GM21447 (cell line): Measurements from ENCODE around the gene OASL.

Source experiments
- ATAC-seq: cut with Tn5 transposase; IDR thresholded peaks from one replicate; pipeline ENCODE4 v1.9.1; 2021; ENCODE audit not compliant: unreplicated experiment

The OASL gene

DNA sequence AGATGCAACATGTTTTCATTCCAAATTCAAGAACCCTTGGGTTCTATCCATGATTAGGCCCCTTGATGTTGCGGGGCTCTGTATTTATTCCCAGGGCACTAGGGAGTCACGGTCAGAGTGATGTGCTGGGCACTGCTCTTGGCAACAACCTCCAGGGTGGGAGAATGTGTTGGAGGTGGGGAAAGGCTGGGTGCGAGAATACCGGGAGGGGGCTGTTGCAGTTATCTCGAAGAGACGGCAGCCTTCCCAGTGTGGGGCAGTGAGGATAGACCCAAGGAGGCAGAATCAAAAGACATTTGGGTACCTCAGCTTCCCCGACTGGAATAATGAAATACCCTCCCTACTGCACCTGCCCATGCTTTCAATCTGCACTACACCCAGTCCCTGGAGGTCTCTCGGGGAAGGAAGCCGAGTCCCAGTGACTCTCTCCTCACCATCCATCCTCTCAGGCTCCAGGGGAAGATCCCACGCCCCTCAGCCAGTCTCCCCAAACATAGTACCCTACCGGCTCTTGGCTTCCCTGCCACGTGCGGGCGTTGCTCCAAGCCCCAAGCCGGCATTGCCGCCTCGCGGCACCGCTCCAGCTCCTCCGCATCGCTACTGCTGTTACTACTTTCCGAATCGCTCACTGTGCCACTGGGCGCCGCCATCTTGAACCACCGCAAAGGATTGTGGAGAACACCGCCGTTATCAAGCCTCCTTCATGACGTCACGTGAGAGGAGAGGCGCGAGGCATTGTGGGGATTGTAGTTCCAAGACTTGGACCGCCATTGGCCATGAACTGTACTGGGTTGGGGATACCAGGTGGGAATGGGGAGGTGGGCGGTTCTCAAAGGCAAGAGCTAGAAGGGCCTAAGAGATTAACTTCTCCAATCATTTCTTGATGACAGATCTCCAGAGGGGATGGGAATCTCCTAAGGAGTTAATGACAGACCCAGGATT is 22.9 kb downstream of the OASL start, which contains the start of gene C12orf43:
Gene C12orf43, minus strand, starts transcription at position 663 of the 942 bp plus-strand sequence. Its CDS starts 13 bp downstream, at position 650.
- peak; percentile 97 for ATAC-seq

DNA sequence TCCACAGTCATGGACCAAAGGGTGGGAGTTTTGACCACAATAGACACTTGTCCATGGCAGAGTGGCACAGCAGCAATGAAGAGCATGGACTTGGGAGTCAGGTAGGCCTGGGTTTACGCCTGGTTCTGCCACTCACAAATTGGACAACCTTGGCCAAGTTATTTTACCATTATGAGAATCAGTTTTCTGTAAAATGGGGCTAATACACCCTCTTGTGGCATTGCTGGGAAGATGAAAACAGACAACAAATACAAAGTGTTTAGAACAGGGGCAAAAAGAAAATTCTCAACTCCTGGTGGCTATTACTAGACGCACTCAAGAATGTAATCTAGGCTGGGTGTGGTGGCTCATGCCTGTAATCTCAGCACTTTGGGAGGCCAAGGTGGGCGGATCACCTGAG is 25.3 kb downstream of the OASL start:
- ATAC-seq: no peak

DNA sequence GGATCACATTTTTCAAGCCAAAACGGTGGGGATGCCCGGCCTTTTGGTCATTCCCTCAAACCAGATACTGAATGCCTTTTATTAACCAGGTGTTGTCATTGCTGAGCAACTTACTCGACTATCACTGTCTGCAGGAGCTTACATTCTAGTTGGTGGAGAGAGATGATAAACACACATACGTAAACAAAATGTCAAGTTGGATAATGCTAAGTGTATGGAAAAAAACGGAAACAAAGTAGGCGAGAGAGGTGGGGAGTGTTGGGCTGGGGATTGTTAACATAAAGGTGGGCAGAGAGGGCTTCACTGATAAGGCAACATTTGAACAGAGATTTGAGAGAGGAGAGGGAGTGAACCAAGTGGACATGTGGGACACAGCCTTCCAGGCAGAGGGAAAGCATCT is 27.2 kb downstream of the OASL start:
- ATAC-seq: no peak

DNA sequence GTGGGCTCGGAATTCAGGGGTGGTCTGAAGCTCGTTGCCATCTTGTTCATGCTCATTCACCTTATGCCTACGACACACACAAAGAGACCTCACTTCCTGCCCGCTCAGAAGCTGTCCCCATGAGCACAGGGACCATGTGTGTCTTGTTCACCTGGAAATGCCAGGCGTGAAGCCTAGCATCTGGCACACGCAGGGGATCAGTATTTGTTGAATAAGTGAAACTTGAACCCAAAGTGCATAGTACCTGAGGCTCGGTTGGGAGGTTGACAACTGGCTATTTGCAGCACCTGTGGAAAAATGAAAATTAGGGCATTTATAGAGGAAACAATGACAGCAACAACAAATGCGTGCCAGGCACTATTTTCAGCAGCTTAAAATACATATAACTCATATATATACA is 28.2 kb downstream of the OASL start:
- no peak for ATAC-seq

DNA sequence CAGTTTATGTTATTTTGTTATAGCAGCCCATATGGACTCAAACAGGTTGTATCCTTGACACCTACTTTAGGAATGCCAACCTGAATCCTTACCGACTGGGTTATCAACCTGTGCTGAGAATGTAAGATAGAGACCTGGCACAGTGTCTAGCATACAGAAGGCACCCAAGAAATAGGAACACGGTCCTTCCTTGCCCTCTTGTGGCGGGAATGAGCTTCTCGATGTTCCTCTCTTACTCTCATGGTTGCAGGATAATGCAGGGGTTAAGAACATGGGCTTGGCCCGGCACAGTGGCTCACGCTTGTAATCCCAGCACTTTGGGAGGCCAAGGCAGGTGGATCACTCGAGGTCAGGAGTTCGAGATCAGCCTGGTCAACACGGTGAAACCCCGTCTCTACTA is 29.3 kb downstream of the OASL start:
- no peak for ATAC-seq

DNA sequence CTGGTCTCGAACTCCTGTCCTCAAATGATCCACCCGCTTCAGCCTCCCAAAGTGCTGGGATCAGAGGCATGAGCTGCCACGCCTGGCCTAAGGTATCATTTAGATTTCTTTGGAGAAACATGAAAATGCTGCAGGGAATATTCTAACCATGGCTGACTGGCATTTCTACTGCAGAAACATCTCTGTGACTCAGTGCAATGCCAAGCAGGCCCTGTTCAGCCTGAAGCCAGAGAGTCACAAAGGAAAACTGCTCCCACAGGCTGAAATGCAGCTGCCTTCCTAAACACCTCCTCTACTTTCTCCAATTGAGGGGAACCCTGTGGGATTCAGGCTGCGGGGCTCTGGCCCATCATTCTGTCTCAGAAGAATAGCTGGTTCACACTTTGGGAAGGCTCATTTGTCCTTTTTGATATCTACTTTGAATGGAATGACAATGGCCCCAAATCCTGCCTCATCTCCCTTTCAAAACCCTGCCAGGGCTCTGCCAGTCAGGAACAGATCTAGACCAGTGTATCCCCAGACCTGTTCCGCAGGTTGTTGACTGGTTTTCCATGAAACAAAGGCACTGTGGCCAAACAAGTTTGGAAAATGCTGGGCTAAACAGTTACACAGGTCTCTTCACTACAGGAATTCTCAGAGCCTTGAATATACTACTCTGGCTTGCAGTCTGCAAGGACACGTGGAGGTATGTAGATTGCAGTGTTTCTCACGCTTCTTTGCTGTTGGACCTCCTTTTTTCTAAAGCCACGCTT is 30.5 kb downstream of the OASL start:
- ATAC-seq: no peak

DNA sequence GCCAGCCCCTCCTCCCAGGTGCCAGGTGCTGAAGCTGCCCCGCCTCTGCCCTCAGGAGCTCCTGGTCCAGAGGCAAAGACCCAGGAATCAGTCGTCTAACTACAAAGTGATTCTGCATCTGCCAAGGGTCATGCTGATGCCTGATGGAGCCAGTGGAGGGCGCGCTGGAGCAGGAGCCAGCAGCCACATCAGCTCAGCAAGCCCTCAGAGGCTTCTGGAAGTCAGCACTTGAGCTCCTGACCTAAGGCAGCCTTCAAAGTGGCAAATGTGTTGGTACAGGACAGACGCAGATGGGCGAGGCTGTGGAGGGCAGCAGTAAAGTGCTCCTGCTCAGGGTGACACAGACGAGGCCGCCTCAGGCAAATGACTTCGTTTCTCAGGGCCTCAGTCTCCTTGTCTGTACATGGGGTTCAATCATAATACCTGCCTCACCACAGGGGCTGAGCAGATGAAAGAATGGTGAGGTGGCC is 33.7 kb downstream of the OASL start:
- no peak for ATAC-seq

DNA sequence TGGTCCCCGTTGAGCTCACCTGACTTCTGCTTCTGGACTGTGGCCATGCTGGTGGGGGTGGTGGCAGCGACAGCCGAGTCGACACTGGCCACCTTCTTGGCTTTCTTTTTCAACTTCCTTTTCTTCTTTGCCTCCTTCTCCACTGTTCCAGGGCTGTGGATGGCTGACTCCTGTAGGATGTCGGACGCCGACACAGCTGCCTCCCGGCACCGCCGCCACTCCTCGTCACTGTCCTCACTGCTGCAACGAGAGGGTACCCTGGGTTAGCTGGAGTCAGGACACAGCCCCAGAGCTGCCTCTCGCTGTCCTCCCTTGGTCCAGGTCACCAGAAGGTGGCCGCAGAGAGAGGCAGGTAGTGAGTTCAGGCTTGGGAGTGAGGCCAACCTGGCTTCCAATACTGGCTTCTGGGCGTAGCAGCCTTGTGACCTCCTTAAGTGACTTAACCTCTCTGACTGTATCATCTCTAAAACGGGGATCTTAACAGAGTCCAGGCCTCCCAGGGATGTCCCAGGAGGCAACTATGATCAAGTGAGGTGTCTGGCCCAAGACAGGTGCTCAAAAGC is 34.7 kb downstream of the OASL start:
- no peak for ATAC-seq

DNA sequence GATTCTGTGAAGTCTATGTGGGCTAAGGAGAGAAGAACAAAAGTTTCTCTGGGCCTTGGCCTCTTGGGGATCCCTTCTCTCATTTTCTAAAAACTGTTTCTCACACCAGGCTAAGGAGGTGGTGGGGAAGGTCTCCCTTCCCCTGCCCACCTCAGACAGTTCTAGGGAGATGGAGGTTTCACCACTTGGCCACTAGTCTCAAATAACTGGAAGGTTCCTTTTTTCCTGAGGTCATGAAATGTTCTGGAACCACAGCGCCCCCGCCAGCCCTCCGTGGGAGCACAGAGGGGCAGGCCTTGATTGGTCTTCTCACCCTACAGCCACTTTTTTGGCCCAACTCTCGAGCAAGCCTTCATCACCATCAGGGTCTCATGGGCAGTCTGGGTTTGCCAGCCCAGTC is 35.4 kb downstream of the OASL start:
- no peak for ATAC-seq

DNA sequence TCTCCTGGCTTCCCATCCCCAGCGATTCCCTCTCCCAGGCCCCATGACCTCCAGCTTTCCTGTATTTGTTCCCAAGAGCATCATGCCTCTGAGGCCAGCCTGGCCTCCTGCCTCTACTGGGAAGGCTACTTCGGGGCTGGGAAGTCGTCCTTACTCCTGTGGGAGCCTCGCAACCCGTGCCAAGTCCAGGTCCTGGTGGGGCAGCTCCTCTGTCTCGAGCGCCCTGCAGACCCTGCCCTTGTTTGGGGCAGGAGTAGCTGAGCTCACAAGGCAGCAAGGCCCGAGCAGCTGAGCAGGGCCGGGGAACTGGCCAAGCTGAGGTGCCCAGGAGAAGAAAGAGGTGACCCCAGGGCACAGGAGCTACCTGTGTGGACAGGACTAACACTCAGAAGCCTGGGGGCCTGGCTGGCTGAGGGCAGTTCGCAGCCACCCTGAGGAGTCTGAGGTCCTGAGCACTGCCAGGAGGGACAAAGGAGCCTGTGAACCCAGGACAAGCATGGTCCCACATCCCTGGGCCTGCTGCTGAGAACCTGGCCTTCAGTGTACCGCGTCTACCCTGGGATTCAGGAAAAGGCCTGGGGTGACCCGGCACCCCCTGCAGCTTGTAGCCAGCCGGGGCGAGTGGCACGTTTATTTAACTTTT is 37.1 kb downstream of the OASL start:
- no peak for ATAC-seq

DNA sequence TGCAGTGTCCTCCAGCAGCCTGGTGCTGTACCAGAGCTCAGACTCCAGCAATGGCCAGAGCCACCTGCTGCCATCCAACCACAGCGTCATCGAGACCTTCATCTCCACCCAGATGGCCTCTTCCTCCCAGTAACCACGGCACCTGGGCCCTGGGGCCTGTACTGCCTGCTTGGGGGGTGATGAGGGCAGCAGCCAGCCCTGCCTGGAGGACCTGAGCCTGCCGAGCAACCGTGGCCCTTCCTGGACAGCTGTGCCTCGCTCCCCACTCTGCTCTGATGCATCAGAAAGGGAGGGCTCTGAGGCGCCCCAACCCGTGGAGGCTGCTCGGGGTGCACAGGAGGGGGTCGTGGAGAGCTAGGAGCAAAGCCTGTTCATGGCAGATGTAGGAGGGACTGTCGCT is 38.0 kb downstream of the OASL start:
- no peak for ATAC-seq

DNA sequence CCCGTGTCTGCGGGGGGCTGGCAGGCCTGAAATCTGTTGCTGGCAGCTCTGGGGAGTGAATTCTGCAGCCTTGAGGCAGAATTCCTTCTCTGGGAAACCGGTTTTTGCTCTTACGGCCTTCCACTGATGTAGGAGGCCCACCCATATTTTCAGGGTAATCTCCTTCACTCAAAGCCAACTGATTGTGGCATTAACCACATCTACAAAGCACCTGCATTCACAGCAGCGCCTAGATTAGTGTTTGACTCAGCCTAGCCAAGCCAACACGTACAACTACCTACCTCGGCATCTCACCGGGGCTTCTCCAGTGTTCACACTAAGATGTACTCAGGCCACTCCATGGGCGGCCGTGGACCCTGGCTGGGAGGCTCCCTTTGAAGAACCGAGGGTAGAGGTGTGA is 38.5 kb downstream of the OASL start:
- ATAC-seq: no peak

DNA sequence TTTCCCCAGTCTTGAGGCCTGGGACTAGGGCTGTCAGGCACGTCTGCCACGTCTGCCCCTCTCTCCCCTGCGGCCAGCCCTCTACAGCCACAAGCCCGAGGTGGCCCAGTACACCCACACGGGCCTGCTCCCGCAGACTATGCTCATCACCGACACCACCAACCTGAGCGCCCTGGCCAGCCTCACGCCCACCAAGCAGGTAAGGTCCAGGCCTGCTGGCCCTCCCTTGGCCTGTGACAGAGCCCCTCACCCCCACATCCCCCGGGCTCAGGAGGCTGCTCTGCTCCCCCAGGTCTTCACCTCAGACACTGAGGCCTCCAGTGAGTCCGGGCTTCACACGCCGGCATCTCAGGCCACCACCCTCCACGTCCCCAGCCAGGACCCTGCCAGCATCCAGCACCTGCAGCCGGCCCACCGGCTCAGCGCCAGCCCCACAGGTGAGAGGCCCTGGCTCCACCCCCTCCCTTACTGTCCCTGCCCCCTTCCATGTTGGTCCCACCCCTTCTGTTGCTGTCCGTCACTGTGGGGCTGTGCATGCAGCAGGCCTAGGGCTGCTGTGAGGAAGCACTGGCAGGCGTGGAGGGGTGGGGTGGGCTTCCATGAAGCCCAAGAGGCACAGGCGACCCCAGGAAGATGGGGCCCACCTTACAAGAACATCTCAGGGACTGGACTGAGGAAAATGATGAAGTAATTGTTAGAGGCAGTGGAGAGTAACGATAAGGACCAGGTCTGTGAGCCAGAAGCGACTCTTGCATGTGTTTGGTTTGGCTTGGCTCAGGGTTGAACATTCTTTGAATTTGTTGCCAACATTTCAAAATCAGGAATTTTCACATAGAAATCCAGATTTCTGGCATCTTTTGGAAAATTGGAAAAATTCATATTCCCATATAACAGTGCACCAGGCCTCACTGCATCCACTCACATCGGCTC is 39.6 kb downstream of the OASL start:
- no peak for ATAC-seq

DNA sequence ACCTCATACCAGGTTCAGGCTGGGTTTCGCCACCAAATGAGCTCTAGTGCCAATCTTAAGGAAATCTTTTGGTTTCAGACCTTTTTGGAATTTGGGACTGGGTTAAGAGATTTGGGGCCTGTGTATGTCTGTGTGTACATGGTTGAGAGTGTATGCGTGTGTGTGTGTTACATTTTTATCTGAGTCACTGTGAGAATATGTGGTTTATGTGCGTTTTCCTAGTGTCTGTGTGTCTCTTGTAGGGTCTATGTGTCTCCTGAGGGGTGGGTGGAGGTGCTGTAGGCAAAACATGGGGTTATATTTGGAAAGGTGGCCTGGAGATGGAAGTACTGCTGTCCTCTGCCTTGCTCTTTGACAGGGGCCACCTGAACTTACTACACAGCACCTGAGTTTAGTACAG is 40.6 kb downstream of the OASL start:
- no peak for ATAC-seq

DNA sequence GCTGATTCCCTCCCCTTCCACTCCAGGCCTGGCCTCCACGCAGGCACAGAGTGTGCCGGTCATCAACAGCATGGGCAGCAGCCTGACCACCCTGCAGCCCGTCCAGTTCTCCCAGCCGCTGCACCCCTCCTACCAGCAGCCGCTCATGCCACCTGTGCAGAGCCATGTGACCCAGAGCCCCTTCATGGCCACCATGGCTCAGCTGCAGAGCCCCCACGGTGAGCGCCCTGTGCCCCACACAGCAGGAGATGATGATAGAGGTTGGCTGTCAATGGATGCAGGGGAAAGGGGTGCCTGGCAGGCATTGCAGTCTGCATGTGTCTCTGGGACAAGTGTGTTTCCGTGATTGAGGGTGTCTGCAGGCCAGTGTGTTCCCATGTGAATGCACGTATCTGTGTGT is 41.6 kb downstream of the OASL start:
- no peak for ATAC-seq

DNA sequence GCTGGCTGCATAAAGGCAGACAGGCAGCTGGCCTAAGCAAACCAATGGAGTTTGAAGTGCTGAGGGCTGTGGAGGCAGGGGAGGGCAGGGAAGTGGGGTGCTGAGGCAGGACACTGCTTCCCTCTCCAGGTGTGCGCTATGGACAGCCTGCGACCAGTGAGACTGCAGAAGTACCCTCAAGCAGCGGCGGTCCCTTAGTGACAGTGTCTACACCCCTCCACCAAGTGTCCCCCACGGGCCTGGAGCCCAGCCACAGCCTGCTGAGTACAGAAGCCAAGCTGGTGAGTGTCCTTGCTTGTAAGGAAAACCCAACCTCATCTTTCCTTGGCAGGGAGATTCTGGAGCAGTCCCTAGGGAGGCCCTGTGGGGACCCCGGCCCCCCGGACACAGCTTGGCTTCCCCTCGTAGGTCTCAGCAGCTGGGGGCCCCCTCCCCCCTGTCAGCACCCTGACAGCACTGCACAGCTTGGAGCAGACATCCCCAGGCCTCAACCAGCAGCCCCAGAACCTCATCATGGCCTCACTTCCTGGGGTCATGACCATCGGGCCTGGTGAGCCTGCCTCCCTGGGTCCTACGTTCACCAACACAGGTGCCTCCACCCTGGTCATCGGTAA is 42.8 kb downstream of the OASL start:
- ATAC-seq: no peak

DNA sequence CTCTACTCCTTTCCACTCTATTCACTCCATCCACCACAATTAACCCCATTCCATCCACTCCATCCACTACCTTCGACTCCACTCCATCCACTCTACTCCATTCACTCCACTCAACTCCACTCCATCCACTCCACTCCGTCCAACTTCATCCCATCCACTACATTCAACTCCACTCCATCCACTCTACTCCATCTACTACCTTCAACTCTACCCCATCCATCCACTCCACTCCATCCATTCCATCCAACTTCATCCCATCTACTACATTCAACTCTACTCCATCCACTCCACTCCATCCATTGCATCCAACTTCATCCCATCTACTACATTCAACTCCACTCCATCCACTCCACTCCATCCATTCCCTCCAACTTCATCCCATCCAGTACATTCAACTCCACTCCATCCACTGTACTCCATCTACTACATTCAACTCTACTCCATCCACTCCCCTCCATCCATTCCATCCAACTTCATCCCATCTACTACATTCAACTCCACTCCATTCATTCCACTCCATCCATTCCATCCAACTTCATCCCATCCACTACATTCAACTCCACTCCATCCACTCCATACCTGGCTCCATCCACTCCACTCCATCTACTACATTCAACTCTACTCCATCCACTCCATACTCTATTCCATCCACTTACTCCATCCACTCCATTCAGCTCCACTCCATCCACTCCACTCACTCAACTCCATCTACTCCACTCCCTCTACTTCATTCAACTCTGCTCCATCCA is 44.3 kb downstream of the OASL start:
- no peak for ATAC-seq

DNA sequence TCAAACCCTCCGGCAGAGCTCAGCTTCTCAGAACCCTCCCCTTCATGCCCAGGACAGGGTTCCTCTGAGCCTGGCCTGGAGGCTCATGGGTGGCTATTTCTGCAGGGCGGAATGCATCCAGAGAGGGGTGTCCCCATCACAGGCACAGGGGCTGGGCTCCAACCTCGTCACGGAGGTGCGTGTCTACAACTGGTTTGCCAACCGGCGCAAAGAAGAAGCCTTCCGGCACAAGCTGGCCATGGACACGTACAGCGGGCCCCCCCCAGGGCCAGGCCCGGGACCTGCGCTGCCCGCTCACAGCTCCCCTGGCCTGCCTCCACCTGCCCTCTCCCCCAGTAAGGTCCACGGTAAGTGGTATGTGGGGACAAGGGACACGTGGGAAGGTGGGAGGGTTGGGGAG is 45.0 kb downstream of the OASL start:
- ATAC-seq: no peak

DNA sequence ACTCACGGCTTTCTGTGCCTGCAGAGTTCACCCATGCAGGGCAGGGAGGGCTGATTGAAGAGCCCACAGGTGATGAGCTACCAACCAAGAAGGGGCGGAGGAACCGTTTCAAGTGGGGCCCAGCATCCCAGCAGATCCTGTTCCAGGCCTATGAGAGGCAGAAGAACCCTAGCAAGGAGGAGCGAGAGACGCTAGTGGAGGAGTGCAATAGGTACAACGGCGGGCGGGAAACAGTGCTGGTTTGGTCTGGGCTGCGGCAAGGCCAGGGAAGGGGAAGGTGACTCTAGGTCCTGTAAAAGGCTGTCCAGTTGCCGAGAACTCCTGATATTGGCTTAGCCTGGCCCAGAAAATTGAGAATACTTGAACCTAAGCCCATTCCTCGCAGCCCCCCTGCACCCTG is 45.5 kb downstream of the OASL start:
- no peak for ATAC-seq
